Astrocyte (in vitro differentiated cells and primary cell): ENCODE measurements around the gene STOM. TPM values are rescaled to one million over a fixed set of nuclear protein-coding genes. Genes with fewer than 3 reads are reported as not detected.

Source experiments
- DNase-seq: peaks from one replicate; pipeline ENCODE4 v3.0.0-alpha.2; 2010; ENCODE audit warnings: low read depth
- FAIRE-seq: peaks from 2 replicates; lab custom pipeline; 2011; peaks lifted over from hg19 to GRCh38; lab: Jason Lieb, UNC
- H2AFZ ChIP-seq: 2 replicates; pipeline ENCODE4 v1.6.0; 2012; ENCODE audit warnings: low read depth, low read length, inconsistent platforms
- H3K27ac ChIP-seq: 2 replicates; pipeline ENCODE4 v1.5.1; 2011; ENCODE audit warnings: low read depth, low read length, inconsistent platforms
- H3K27me3 ChIP-seq: 2 replicates; pipeline ENCODE4 v1.6.0; 2011; ENCODE audit warnings: low read length, inconsistent platforms; ENCODE audit not compliant: insufficient read depth
- H3K36me3 ChIP-seq: 2 replicates; pipeline ENCODE4 v1.5.1; 2011; ENCODE audit warnings: low read length, inconsistent platforms; ENCODE audit not compliant: insufficient read depth
- H3K4me1 ChIP-seq: 2 replicates; pipeline ENCODE4 v1.5.1; 2011; ENCODE audit warnings: low read length, inconsistent platforms; ENCODE audit not compliant: insufficient read depth
- H3K4me2 ChIP-seq: 2 replicates; pipeline ENCODE4 v1.6.0; 2012; ENCODE audit warnings: low read length, inconsistent platforms
- H3K4me3 ChIP-seq: 2 replicates; pipeline ENCODE4 v1.5.1; 2011; ENCODE audit warnings: low read depth, mild to moderate bottlenecking, low read length, inconsistent platforms; ENCODE audit not compliant: insufficient read depth
- H3K79me2 ChIP-seq: 2 replicates; pipeline ENCODE4 v1.6.0; 2012; ENCODE audit warnings: mild to moderate bottlenecking, low read length, inconsistent platforms; ENCODE audit not compliant: insufficient read depth
- H3K9ac ChIP-seq: 2 replicates; pipeline ENCODE4 v1.6.0; 2012; ENCODE audit warnings: mild to moderate bottlenecking, low read length, inconsistent platforms
- H3K9me3 ChIP-seq: 2 replicates; pipeline ENCODE4 v1.5.1; 2012; ENCODE audit warnings: low read depth, mild to moderate bottlenecking, low read length, inconsistent platforms; ENCODE audit not compliant: insufficient read depth
- H4K20me1 ChIP-seq: 2 replicates; pipeline ENCODE4 v1.6.0; 2012; ENCODE audit warnings: low read length, inconsistent platforms; ENCODE audit not compliant: insufficient read depth
- H3K27ac Mint-ChIP-seq: one replicate; pipeline ENCODE4 v1.8.0; 2021; ENCODE audit warnings: mild to moderate bottlenecking, mixed read lengths; ENCODE audit not compliant: unreplicated experiment
- H3K27me3 Mint-ChIP-seq: one replicate; pipeline ENCODE4 v1.8.0; 2021; ENCODE audit warnings: low read depth, mixed read lengths; ENCODE audit not compliant: unreplicated experiment
- H3K36me3 Mint-ChIP-seq: one replicate; pipeline ENCODE4 v1.8.0; 2021; ENCODE audit warnings: low read depth, mixed read lengths; ENCODE audit not compliant: unreplicated experiment
- H3K4me1 Mint-ChIP-seq: one replicate; pipeline ENCODE4 v1.8.0; 2021; ENCODE audit warnings: low read depth, mixed read lengths; ENCODE audit not compliant: unreplicated experiment
- H3K4me3 Mint-ChIP-seq: one replicate; pipeline ENCODE4 v1.8.0; 2021; ENCODE audit warnings: mild to moderate bottlenecking, moderate library complexity, mixed read lengths; ENCODE audit not compliant: unreplicated experiment
- H3K9me3 Mint-ChIP-seq: one replicate; pipeline ENCODE4 v1.8.0; 2021; ENCODE audit warnings: mild to moderate bottlenecking, mixed read lengths; ENCODE audit not compliant: unreplicated experiment
- CTCF ChIP-seq: IDR thresholded peaks from 2 replicates; pipeline ENCODE4 v1.5.1; 2011; ENCODE audit warnings: low read depth, mild to moderate bottlenecking, inconsistent platforms, low read length, moderate library complexity; ENCODE audit not compliant: insufficient read depth
- EZH2 ChIP-seq: IDR thresholded peaks from 2 replicates; pipeline ENCODE4 v1.6.1; 2012; ENCODE audit warnings: mild to moderate bottlenecking, low read length, inconsistent platforms; ENCODE audit not compliant: insufficient read depth
- total RNA-seq: library from RNA; stranded (reverse); gene quantifications from 2 replicates; pipeline ENCODE4 v1.2.1, GENCODE V29; 2021

The STOM gene
- total RNA-seq, 1 donor from 2014 or later = 8.7 TPM

- no peak overlapping the region for H3K4me2 ChIP-seq
- H3K27me3 Mint-ChIP-seq = no peaks in the 10 kb centered on the region
- H3K4me1 ChIP-seq = peaks cover 10% of the 10 kb centered on the region
- H3K27ac ChIP-seq = no peak overlapping the region
- H3K4me1 Mint-ChIP-seq = peaks cover 5% of the 10 kb centered on the region
- no peak overlapping the region for H3K4me3 ChIP-seq
- no peak for DNase-seq
- H3K79me2 ChIP-seq = no peaks in the 10 kb centered on the region
- no peak for TF ChIP-seq CTCF
- TF ChIP-seq EZH2 = no peak
- H3K4me3 Mint-ChIP-seq = no peak overlapping the region
- H3K9me3 ChIP-seq = no peaks in the 10 kb centered on the region
- H2AFZ ChIP-seq = no peak overlapping the region
- H3K36me3 ChIP-seq = peaks cover 46% of the 10 kb centered on the region
- peaks cover 30% of the 10 kb centered on the region for H3K36me3 Mint-ChIP-seq
- H3K27ac Mint-ChIP-seq = no peak overlapping the region
- no peak for FAIRE-seq
- no peak overlapping the region for H3K9ac ChIP-seq
- H3K9me3 Mint-ChIP-seq = no peaks in the 10 kb centered on the region
- no peaks in the 10 kb centered on the region for H4K20me1 ChIP-seq
- no peaks in the 10 kb centered on the region for H3K27me3 ChIP-seq
These were observed 53.1 kb downstream of the STOM start for GRCh38 chr9:121316852-121317373.

- peaks cover 4% of the 10 kb centered on the region for H3K4me1 Mint-ChIP-seq
- no peaks in the 10 kb centered on the region for H3K9me3 Mint-ChIP-seq
- Histone ChIP-seq H3K9me3 (no peaks in the 10 kb centered on the region), H3K4me3 (no peak overlapping the region), H3K27ac (no peak overlapping the region), H3K27me3 (no peaks in the 10 kb centered on the region), H3K9ac (no peak overlapping the region), H3K79me2 (no peaks in the 10 kb centered on the region), H3K4me2 (no peak overlapping the region), H3K4me1 (peaks cover 10% of the 10 kb centered on the region), H4K20me1 (no peaks in the 10 kb centered on the region), H2AFZ (no peak overlapping the region), H3K36me3 (peaks cover 49% of the 10 kb centered on the region)
- no peak overlapping the region for H3K4me3 Mint-ChIP-seq
- no peak overlapping the region for H3K27ac Mint-ChIP-seq
- H3K27me3 Mint-ChIP-seq = no peaks in the 10 kb centered on the region
- TF ChIP-seq EZH2 = no peak
- H3K36me3 Mint-ChIP-seq = peaks cover 35% of the 10 kb centered on the region
- DNase-seq = no peak
- FAIRE-seq = no peak
These were observed 53.7 kb downstream of the STOM start for GRCh38 chr9:121316378-121316777.

GRCh38 chr9:121313458-121314152 is 56.4 kb downstream of the STOM start:
- Histone ChIP-seq H3K27me3 (no peaks in the 10 kb centered on the region), H3K36me3 (peaks cover 44% of the 10 kb centered on the region), H3K9me3 (no peaks in the 10 kb centered on the region), H3K9ac (no peak overlapping the region), H3K79me2 (no peaks in the 10 kb centered on the region), H3K4me1 (no peaks in the 10 kb centered on the region), H3K4me2 (no peak overlapping the region), H4K20me1 (no peaks in the 10 kb centered on the region), H2AFZ (no peak overlapping the region), H3K27ac (no peak overlapping the region), H3K4me3 (no peak overlapping the region)
- no peaks in the 10 kb centered on the region for H3K27me3 Mint-ChIP-seq
- FAIRE-seq (no peak), DNase-seq (no peak)
- peaks cover 4% of the 10 kb centered on the region for H3K9me3 Mint-ChIP-seq
- peaks cover 49% of the 10 kb centered on the region for H3K36me3 Mint-ChIP-seq
- no peak overlapping the region for H3K4me3 Mint-ChIP-seq
- no peak for TF ChIP-seq EZH2
- TF ChIP-seq CTCF = no peak
- no peaks in the 10 kb centered on the region for H3K4me1 Mint-ChIP-seq
- H3K27ac Mint-ChIP-seq = no peak overlapping the region
